ENCODE measurements around the gene HMCN1. TPM values are rescaled to one million over a fixed set of nuclear protein-coding genes. Genes with fewer than 3 reads are reported as not detected.

Gene HMCN1
- total and polyA plus RNA-seq, 2 experiments from 2014 or later: 1.6 to 8.7 TPM

DNA sequence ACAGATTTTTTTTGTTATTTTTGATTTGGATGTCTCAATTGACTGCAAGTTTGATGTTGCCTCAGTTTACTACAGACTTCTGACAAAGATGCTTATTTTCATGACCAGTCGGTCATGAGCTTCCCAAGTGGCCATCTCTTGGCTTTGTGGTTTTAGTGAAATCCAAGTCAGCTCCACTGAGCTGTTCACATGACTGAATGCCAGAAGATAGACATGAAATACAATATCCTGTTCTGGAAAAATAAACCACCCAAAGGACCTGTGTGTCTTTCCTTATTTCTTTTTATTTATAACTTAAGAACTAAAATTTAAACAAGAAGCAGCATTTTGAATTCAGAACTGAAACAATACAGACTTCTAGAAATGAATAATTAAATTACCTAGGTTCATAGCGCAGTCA, 89.3 kb downstream of the HMCN1 start:
- Histone ChIP-seq H3K9me2 (ENCODE audit: insufficient read depth) (no peaks in the 10 kb centered on the region), H2AFZ (no peak overlapping the region), H3K36me3 (ENCODE audit: insufficient read depth) (no peaks in the 10 kb centered on the region), H3K4me1 (ENCODE audit: insufficient read depth) (no peaks in the 10 kb centered on the region), H3K4me3 (no peak overlapping the region), H3K27me3 (ENCODE audit: insufficient read depth) (no peaks in the 10 kb centered on the region), H3K79me2 (replicated peaks; ENCODE audit: insufficient read depth) (no peaks in the 10 kb centered on the region), H3K4me2 (no peak overlapping the region), H4K20me1 (replicated peaks; ENCODE audit: insufficient read depth) (no peaks in the 10 kb centered on the region), H3K27ac (ENCODE audit: low read depth) (no peak overlapping the region), H3F3A (replicated peaks; ENCODE audit: low read depth) (no peaks in the 10 kb centered on the region)
- Mint-ChIP-seq H3K4me3 (no peak overlapping the region), H3K27me3 (ENCODE audit: insufficient read depth, low read depth, poor library complexity) (no peaks in the 10 kb centered on the region), H3K4me1 (peaks cover 6% of the 10 kb centered on the region; the same call in 2 of the 3 replicates), H3K9me3 (no peaks in the 10 kb centered on the region; the same call in 2 of the 3 replicates), H3K36me3 (ENCODE audit: low read depth) (peaks cover 3% of the 10 kb centered on the region; the same call in 1 of the 3 replicates), H3K27ac (no peak overlapping the region)
- TF ChIP-seq NANOG (IDR thresholded peaks at IDR 0.05; ENCODE audit: borderline replicate concordance): no peak
- ATAC-seq (no peak), DNase-seq (ENCODE audit: low spot score) (no peak)

- Histone ChIP-seq H3K27me3 (ENCODE audit: insufficient read depth) (no peaks in the 10 kb centered on the region), H3F3A (replicated peaks; ENCODE audit: low read depth) (no peaks in the 10 kb centered on the region), H3K4me2 (no peak overlapping the region), H3K4me1 (ENCODE audit: insufficient read depth) (no peaks in the 10 kb centered on the region), H3K36me3 (ENCODE audit: insufficient read depth) (no peaks in the 10 kb centered on the region), H3K9me2 (ENCODE audit: insufficient read depth) (no peaks in the 10 kb centered on the region), H3K4me3 (no peak overlapping the region), H2AFZ (no peak overlapping the region), H3K27ac (ENCODE audit: low read depth) (no peak overlapping the region), H4K20me1 (replicated peaks; ENCODE audit: insufficient read depth) (no peaks in the 10 kb centered on the region), H3K79me2 (replicated peaks; ENCODE audit: insufficient read depth) (no peaks in the 10 kb centered on the region)
- no peaks in the 10 kb centered on the region for H3K27me3 Mint-ChIP-seq (ENCODE audit: insufficient read depth, low read depth, poor library complexity)
- H3K9me3 Mint-ChIP-seq: no peaks in the 10 kb centered on the region; the same call in 2 of the 3 replicates
- H3K4me3 Mint-ChIP-seq: no peak overlapping the region
- no peak for ATAC-seq
- H3K36me3 Mint-ChIP-seq (ENCODE audit: low read depth): peaks cover 3% of the 10 kb centered on the region; the same call in 1 of the 3 replicates
- no peak for DNase-seq (ENCODE audit: low spot score)
- H3K4me1 Mint-ChIP-seq: peaks cover 6% of the 10 kb centered on the region; the same call in 2 of the 3 replicates
- no peak overlapping the region for H3K27ac Mint-ChIP-seq
- TF ChIP-seq, protein P1, sequence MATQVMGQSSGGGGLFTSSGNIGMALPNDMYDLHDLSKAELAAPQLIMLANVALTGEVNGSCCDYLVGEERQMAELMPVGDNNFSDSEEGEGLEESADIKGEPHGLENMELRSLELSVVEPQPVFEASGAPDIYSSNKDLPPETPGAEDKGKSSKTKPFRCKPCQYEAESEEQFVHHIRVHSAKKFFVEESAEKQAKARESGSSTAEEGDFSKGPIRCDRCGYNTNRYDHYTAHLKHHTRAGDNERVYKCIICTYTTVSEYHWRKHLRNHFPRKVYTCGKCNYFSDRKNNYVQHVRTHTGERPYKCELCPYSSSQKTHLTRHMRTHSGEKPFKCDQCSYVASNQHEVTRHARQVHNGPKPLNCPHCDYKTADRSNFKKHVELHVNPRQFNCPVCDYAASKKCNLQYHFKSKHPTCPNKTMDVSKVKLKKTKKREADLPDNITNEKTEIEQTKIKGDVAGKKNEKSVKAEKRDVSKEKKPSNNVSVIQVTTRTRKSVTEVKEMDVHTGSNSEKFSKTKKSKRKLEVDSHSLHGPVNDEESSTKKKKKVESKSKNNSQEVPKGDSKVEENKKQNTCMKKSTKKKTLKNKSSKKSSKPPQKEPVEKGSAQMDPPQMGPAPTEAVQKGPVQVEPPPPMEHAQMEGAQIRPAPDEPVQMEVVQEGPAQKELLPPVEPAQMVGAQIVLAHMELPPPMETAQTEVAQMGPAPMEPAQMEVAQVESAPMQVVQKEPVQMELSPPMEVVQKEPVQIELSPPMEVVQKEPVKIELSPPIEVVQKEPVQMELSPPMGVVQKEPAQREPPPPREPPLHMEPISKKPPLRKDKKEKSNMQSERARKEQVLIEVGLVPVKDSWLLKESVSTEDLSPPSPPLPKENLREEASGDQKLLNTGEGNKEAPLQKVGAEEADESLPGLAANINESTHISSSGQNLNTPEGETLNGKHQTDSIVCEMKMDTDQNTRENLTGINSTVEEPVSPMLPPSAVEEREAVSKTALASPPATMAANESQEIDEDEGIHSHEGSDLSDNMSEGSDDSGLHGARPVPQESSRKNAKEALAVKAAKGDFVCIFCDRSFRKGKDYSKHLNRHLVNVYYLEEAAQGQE (IDR thresholded peaks at IDR 0.05; ENCODE audit: unreplicated experiment): no peak
- TF ChIP-seq NANOG (IDR thresholded peaks at IDR 0.05; ENCODE audit: borderline replicate concordance) (no peak), ZNF331 (CRISPR knock-in tag; IDR thresholded peaks at IDR 0.05; ENCODE audit: low read depth) (no peak), STAT1 (IDR thresholded peaks at IDR 0.05; ENCODE audit: unreplicated experiment) (no peak), ZNF462 (CRISPR knock-in tag; IDR thresholded peaks at IDR 0.05) (no peak), EZH2phosphoT487 (IDR thresholded peaks at IDR 0.05; ENCODE audit: unreplicated experiment) (no peak), EZH2 (IDR thresholded peaks at IDR 0.05; ENCODE audit: low read depth, unreplicated experiment) (no peak)
- TF ChIP-seq, protein P2, sequence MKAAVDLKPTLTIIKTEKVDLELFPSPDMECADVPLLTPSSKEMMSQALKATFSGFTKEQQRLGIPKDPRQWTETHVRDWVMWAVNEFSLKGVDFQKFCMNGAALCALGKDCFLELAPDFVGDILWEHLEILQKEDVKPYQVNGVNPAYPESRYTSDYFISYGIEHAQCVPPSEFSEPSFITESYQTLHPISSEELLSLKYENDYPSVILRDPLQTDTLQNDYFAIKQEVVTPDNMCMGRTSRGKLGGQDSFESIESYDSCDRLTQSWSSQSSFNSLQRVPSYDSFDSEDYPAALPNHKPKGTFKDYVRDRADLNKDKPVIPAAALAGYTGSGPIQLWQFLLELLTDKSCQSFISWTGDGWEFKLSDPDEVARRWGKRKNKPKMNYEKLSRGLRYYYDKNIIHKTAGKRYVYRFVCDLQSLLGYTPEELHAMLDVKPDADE (IDR thresholded peaks at IDR 0.05): no peak
- TF ChIP-seq, protein P3, sequence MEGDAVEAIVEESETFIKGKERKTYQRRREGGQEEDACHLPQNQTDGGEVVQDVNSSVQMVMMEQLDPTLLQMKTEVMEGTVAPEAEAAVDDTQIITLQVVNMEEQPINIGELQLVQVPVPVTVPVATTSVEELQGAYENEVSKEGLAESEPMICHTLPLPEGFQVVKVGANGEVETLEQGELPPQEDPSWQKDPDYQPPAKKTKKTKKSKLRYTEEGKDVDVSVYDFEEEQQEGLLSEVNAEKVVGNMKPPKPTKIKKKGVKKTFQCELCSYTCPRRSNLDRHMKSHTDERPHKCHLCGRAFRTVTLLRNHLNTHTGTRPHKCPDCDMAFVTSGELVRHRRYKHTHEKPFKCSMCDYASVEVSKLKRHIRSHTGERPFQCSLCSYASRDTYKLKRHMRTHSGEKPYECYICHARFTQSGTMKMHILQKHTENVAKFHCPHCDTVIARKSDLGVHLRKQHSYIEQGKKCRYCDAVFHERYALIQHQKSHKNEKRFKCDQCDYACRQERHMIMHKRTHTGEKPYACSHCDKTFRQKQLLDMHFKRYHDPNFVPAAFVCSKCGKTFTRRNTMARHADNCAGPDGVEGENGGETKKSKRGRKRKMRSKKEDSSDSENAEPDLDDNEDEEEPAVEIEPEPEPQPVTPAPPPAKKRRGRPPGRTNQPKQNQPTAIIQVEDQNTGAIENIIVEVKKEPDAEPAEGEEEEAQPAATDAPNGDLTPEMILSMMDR (conservative IDR thresholded peaks at IDR 0.05; ENCODE audit: low read depth in 2 of 2): no peak
Observed at GRCh38 chr1:185824106-185824505, 89.9 kb downstream of the HMCN1 start.
